Measurements from ENCODE around the gene MSRB1.

The MSRB1 gene

DNA sequence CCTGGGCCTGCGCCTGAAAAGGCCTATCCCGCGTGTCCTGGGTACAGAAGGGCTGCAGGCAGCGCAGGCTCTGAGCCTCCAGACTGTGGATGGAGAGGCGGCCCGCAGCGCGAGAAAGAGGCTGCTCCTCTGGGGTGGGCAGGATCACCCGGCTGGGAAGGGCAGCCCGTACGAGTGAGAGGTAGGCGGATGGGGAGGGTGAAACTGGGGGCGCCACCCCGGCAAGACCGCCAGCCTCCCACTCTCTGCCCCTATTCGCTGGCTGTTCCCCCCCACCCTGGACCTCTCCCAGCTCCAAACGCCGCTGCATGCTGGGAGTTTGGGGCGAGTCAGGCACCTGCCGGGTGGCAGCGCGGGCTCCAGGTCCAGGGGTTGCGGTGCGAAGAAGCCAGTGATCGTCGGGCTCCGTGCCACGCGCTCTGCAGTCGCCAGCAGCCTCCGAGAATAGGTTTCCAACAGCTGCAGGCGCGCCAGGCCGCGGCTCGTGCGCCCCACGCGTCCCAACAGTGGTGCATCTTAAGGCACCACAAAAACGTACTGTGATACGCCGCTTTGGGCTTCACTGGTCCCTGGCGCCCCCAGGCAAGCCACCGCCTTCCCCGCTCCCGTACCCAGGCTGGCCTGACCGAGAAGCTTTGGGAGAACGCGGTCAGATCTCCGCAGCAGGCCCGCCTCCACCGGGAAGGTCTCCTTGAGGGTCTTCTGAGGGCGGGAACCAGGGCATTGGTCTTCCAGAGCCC, 37.2 kb upstream of the MSRB1 start:
- peaks cover 3% of the 10 kb centered on the region; the same call in 1 of the 2 replicates for H3K4me1 ChIP-seq
- TF ChIP-seq, protein P1, sequence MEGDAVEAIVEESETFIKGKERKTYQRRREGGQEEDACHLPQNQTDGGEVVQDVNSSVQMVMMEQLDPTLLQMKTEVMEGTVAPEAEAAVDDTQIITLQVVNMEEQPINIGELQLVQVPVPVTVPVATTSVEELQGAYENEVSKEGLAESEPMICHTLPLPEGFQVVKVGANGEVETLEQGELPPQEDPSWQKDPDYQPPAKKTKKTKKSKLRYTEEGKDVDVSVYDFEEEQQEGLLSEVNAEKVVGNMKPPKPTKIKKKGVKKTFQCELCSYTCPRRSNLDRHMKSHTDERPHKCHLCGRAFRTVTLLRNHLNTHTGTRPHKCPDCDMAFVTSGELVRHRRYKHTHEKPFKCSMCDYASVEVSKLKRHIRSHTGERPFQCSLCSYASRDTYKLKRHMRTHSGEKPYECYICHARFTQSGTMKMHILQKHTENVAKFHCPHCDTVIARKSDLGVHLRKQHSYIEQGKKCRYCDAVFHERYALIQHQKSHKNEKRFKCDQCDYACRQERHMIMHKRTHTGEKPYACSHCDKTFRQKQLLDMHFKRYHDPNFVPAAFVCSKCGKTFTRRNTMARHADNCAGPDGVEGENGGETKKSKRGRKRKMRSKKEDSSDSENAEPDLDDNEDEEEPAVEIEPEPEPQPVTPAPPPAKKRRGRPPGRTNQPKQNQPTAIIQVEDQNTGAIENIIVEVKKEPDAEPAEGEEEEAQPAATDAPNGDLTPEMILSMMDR (IDR thresholded peaks at IDR 0.05; ENCODE audit: low read depth, low read length), result no peak
- peaks cover 32% of the 10 kb centered on the region for H3K36me3 ChIP-seq
- H3K9me3 ChIP-seq, result no peaks in the 10 kb centered on the region
- DNase-seq, result no peak
- H3K27me3 ChIP-seq, result peaks cover 13% of the 10 kb centered on the region; the same call in 1 of the 2 replicates
- H3K4me3 ChIP-seq (ENCODE audit: low read depth, low read length), result no peak overlapping the region

GRCh38 chr16:1979271-1980029, 36.5 kb upstream of the MSRB1 start:
- no peak for DNase-seq
- TF ChIP-seq, protein P1 (IDR thresholded peaks at IDR 0.05; ENCODE audit: low read depth, low read length), result no peak
- Histone ChIP-seq H3K4me1 (peaks cover 3% of the 10 kb centered on the region; the same call in 1 of the 2 replicates), H3K4me3 (ENCODE audit: low read depth, low read length) (no peak overlapping the region), H3K36me3 (peaks cover 39% of the 10 kb centered on the region), H3K27me3 (peaks cover 13% of the 10 kb centered on the region; the same call in 1 of the 2 replicates), H3K9me3 (no peaks in the 10 kb centered on the region)

- H3K36me3 ChIP-seq, result peaks cover 48% of the 10 kb centered on the region
Measured at GRCh38 chr16:1978476-1979120, 35.6 kb upstream of the MSRB1 start.

DNA sequence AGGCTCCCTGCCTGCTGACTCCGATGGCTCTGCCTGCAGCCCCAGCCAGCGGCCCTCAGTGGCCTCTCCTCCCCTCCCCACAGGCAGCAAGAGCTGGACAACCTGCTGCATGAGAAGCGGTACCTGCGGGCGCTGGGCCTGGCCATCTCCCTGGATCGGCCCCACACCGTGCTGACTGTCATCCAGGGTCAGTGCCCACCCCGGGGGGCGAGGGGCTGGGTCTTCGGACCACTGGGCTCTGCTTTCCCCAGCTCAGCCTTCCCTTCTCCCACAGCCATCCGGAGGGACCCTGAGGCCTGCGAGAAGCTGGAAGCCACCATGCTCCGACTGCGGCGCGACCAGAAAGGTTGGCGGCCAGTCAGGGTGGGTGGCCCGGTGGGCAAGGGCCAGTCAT, 34.9 kb upstream of the MSRB1 start:
- no peaks in the 10 kb centered on the region for H3K9me3 ChIP-seq
- no peak overlapping the region for H3K4me3 ChIP-seq (ENCODE audit: low read depth, low read length)
- H3K36me3 ChIP-seq, result peaks cover 49% of the 10 kb centered on the region
- TF ChIP-seq, protein P1 (IDR thresholded peaks at IDR 0.05; ENCODE audit: low read depth, low read length), result no peak
- H3K4me1 ChIP-seq, result peaks cover under 1% of the 10 kb centered on the region; the same call in 1 of the 2 replicates
- H3K27me3 ChIP-seq, result peaks cover 13% of the 10 kb centered on the region; the same call in 1 of the 2 replicates
- DNase-seq, result no peak

More at GRCh38 chr16:1978476-1979120, 35.6 kb upstream of the MSRB1 start:
- TF ChIP-seq, protein P1 (IDR thresholded peaks at IDR 0.05; ENCODE audit: low read depth, low read length), result no peak
- no peak for DNase-seq
- Histone ChIP-seq H3K4me1 (peaks cover 3% of the 10 kb centered on the region; the same call in 1 of the 2 replicates), H3K9me3 (no peaks in the 10 kb centered on the region), H3K27me3 (peaks cover 13% of the 10 kb centered on the region; the same call in 1 of the 2 replicates), H3K4me3 (ENCODE audit: low read depth, low read length) (no peak overlapping the region)

DNA sequence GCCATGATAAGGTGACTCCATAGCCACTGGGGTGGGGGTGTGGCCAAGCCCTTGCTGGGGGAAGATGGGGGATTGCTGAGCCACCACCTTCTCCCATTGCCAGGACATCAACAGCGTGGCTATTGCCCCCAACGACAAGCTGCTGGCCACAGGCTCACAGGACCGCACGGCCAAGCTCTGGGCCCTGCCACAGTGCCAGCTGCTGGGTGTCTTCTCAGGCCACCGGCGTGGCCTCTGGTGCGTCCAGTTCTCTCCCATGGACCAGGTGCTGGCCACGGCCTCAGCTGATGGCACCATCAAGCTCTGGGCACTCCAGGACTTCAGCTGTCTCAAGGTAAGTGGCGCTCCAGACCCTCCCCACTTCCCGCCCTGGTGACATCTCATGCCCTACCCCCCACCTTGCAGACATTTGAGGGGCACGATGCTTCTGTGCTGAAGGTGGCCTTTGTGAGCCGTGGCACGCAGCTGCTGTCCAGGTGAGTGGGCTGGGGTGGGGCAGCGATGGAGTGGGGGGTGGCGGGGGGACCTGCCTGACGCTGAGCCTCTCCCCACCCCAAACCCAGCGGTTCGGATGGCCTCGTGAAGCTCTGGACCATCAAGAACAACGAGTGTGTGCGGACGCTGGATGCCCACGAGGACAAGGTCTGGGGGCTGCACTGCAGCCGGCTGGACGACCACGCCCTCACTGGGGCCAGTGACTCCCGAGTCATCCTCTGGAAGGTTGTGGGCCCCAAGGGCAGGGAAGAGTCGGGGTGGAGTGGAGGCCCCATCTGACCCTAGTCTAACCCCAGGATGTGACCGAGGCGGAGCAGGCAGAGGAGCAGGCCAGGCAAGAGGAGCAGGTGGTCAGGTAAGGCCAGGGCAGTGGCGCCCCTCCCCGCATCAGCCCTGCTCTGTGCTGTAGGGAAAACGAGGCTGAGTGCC, 34.2 kb upstream of the MSRB1 start:
- TF ChIP-seq, protein P1 (IDR thresholded peaks at IDR 0.05; ENCODE audit: low read depth, low read length), result no peak
- H3K4me1 ChIP-seq, result no peaks in the 10 kb centered on the region
- peaks cover 13% of the 10 kb centered on the region; the same call in 1 of the 2 replicates for H3K27me3 ChIP-seq
- no peaks in the 10 kb centered on the region for H3K9me3 ChIP-seq
- DNase-seq, result no peak
- no peak overlapping the region for H3K4me3 ChIP-seq (ENCODE audit: low read depth, low read length)
- H3K36me3 ChIP-seq, result peaks cover 49% of the 10 kb centered on the region
